Lower lobe of right lung (tissue), 2 donors: ENCODE data around the gene HDAC9. TPM values are rescaled to one million over a fixed set of nuclear protein-coding genes. Genes with fewer than 3 reads are reported as not detected.

ENCODE experiments used
- ATAC-seq, 2 donors: fragments of 200-7000 bp; cut with Tn5 transposase; one replicate each; pipeline ENCODE4 v1.9.1; 2020 to 2022; ENCODE audit warnings: mild to moderate bottlenecking in 2 of 2, moderate library complexity in 2 of 2
- DNase-seq: peaks from one replicate; pipeline ENCODE4 v3.0.0-alpha.2; 2020
- H3K27ac ChIP-seq: fragments of 200-600 bp; one replicate; pipeline ENCODE4 v1.8.0; 2022
- H3K27me3 ChIP-seq: fragments of 200-600 bp; one replicate; pipeline ENCODE4 v1.8.0; 2022; ENCODE audit warnings: low read depth
- H3K36me3 ChIP-seq: fragments of 200-600 bp; one replicate; pipeline ENCODE4 v1.8.0; 2022; ENCODE audit warnings: mild to moderate bottlenecking
- H3K4me1 ChIP-seq: fragments of 200-600 bp; one replicate; pipeline ENCODE4 v1.8.0; 2022
- H3K4me3 ChIP-seq: fragments of 200-600 bp; one replicate; pipeline ENCODE4 v1.8.0; 2022; ENCODE audit warnings: mild to moderate bottlenecking
- H3K9me3 ChIP-seq: fragments of 200-600 bp; one replicate; pipeline ENCODE4 v1.8.0; 2022
- intact Hi-C: fragments of 100-400 bp; cut with DNase I; formaldehyde crosslinking; loops from one replicate; pipeline ENCODE4 v1.11.0; 2022
- total RNA-seq: library from RNA; stranded (reverse); fragmentation: NEBNext Ultra II Directional; extraction: Animal tissue kit (Norgen Biotek cat#: 25700); gene quantifications from one replicate; pipeline ENCODE4 v1.2.1, GENCODE V29; 2021
- TF ChIP-seq, protein P1 (sequence below): fragments of 200-600 bp; IDR thresholded peaks from one replicate; pipeline ENCODE4 v1.8.0; 2022; ENCODE audit warnings: antibody characterized with exemption, mild to moderate bottlenecking
- donor health status: DM: no; HTN: yes; CAD: no; lungs with severe emphysema.

HDAC9 gene
- total RNA-seq, 1 donor from 2014 or later: 14.3 TPM

DNA sequence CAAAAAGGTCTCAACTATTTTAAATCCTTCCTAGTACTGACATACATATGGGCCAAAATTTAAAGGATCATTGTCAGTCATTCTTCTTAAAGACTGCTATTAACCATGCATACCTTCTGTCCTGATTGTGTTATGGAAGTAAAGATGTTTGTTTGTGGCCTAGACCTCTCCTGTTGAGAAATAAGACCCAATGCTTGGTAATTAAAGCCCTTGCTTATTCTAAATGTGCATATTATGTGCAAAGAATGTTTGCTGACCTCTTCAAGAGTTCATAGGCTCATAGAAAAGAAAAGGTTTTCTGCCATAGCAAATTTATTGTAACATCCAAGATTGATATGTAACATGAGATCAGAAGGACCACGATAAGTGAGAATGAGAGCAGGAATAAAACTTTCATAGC, 476.3 kb downstream of the HDAC9 start:
- intact Hi-C loops: no loop called here
- Histone ChIP-seq H3K9me3 (no peaks in the 10 kb centered on the region), H3K27ac (no peak overlapping the region), H3K4me1 (no peaks in the 10 kb centered on the region), H3K4me3 (no peak overlapping the region), H3K27me3 (no peaks in the 10 kb centered on the region), H3K36me3 (no peaks in the 10 kb centered on the region)
- TF ChIP-seq, protein P1, sequence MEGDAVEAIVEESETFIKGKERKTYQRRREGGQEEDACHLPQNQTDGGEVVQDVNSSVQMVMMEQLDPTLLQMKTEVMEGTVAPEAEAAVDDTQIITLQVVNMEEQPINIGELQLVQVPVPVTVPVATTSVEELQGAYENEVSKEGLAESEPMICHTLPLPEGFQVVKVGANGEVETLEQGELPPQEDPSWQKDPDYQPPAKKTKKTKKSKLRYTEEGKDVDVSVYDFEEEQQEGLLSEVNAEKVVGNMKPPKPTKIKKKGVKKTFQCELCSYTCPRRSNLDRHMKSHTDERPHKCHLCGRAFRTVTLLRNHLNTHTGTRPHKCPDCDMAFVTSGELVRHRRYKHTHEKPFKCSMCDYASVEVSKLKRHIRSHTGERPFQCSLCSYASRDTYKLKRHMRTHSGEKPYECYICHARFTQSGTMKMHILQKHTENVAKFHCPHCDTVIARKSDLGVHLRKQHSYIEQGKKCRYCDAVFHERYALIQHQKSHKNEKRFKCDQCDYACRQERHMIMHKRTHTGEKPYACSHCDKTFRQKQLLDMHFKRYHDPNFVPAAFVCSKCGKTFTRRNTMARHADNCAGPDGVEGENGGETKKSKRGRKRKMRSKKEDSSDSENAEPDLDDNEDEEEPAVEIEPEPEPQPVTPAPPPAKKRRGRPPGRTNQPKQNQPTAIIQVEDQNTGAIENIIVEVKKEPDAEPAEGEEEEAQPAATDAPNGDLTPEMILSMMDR: no peak
- ATAC-seq (no peak), DNase-seq (no peak)

DNA sequence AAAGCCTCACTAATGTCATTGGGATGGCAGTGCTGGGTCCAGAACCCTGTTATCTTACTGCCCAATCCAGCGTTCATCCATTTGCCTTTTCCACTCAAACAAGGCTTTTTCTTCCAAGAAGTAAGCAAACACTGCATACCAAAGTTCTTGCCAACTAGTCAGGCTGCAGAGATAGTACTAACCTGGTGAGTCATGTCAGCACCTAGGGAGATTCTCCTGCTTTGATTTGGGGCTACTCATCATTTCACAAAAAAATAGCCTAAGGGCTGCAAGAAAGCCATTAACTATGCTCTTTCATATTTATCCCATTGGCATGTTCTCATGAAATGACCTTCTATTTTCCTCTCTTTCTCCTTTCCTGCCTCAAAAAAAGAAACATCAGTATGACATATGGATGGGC, 479.3 kb downstream of the HDAC9 start:
- no peak for ATAC-seq
- TF ChIP-seq, protein P1: no peak
- H3K36me3 ChIP-seq: no peaks in the 10 kb centered on the region
- intact Hi-C loops: no loop called here
- H3K27ac ChIP-seq: no peak overlapping the region
- H3K9me3 ChIP-seq: no peaks in the 10 kb centered on the region
- no peak overlapping the region for H3K4me3 ChIP-seq
- H3K4me1 ChIP-seq: no peaks in the 10 kb centered on the region
- no peak for DNase-seq
- no peaks in the 10 kb centered on the region for H3K27me3 ChIP-seq

DNA sequence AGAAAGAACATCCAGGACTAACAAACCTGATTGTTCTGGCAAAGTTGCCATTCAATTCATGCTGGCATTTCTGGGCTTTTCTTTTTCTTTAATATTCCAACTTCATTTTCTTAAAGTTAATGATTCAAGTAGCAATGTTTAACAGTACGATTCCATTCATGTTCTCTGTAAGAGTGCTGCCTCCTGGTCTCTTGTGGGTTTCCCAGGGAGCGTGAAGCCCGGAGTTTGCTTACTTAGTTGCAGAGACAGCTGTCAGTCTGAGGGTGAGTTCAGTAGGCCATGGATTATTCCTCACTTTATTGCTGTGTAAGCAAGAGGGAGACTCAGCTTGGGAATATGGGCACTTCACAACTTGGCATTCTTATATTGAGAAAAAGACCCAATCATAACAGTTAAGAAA, 479.7 kb downstream of the HDAC9 start:
- no peaks in the 10 kb centered on the region for H3K9me3 ChIP-seq
- no peaks in the 10 kb centered on the region for H3K4me1 ChIP-seq
- ATAC-seq (no peak), DNase-seq (no peak)
- H3K27ac ChIP-seq: no peak overlapping the region
- no peaks in the 10 kb centered on the region for H3K36me3 ChIP-seq
- intact Hi-C loops: no loop called here
- TF ChIP-seq, protein P1: no peak
- no peaks in the 10 kb centered on the region for H3K27me3 ChIP-seq
- H3K4me3 ChIP-seq: no peak overlapping the region

DNA sequence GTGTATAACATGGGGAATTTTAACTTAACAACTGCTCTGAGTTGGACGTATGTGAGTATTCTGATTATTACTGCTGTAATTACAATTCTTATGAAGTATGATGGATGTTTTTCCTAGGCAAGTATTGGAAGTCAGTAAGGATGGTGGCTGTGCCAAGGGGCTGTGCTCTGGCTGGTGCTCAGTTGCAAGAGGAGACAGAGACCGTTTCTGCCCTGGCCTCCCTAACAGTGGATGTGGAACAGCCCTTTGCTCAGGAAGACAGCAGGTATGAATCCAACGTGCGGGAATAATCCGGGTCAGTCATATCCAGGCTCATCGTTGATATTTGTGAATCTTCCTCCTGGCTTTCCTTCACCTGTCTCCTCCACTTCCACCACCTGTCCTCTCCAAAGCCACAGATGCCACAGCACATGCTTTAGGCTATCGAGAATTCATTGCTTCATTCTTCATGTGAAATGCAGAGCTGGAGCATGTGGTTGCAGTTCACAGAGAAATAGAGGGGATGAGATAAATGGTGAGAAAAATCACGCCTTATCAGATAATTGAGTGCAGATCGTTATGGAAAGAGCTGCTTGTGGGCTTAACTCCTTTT, 480.2 kb downstream of the HDAC9 start:
- Histone ChIP-seq H3K27me3 (no peaks in the 10 kb centered on the region), H3K4me1 (no peaks in the 10 kb centered on the region), H3K4me3 (no peak overlapping the region), H3K9me3 (no peaks in the 10 kb centered on the region), H3K27ac (no peak overlapping the region), H3K36me3 (no peaks in the 10 kb centered on the region)
- TF ChIP-seq, protein P1: no peak
- no peak for DNase-seq
- no peak for ATAC-seq
- intact Hi-C loops: no loop called here

DNA sequence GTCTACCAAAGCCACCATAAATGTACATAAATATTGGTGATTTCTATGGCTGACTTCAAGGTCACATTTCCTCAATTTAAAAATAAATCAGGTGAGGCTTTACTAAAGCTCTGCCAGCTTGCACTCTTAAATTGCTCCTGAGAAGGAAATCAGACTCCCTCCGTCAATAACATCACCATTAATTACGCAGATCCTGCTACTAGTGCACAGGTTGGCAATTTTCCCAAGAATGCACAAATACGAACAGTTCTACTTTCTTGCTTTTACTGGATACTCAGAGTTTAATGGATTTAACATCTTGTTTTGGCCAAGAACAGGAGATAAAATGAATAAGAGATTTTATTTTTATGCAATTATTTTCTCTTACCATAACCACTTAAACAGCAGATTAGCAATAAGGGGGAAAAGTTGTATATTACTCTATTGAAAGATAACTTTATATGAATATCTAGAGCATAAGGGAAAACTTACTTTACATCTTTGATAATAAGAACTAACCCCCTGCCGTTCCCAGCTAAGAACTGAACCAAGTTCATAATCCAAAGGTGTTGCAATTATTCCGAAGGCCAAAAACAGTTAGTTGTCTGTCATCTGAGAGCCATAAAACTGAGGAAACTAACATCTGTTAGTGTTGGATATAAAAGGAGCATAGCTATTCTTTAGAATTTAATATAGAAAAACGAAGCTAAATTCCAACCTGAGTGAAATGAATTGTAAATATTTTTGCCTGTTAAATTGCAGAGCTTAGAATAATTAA, 481.3 kb downstream of the HDAC9 start:
- intact Hi-C loops: no loop called here
- H3K27ac ChIP-seq: no peak overlapping the region
- no peaks in the 10 kb centered on the region for H3K9me3 ChIP-seq
- H3K36me3 ChIP-seq: no peaks in the 10 kb centered on the region
- TF ChIP-seq, protein P1: no peak
- DNase-seq (no peak), ATAC-seq (no peak)
- no peaks in the 10 kb centered on the region for H3K4me1 ChIP-seq
- no peaks in the 10 kb centered on the region for H3K27me3 ChIP-seq
- H3K4me3 ChIP-seq: no peak overlapping the region
